NB4 (cell line): ENCODE results near the gene MEF2B.
"Not testable (repeated sequence)": the region's sequence is repeated elsewhere in the genome, so short reads cannot be mapped to it uniquely, and the experiment has no call there.

Source experiments
- DNase-seq: peaks from one replicate; pipeline ENCODE4 v3.0.0; 2010; ENCODE audit warnings: low read depth
- H3K4me3 ChIP-seq: one replicate; pipeline ENCODE4 v1.5.1; 2011; ENCODE audit warnings: mild to moderate bottlenecking, low read depth, low read length, moderate library complexity
- MYC ChIP-seq: IDR thresholded peaks from 2 replicates; pipeline ENCODE4 v1.6.1; 2011; ENCODE audit warnings: low read depth, low read length
- POLR2A ChIP-seq: IDR thresholded peaks from 2 replicates; pipeline ENCODE4 v1.6.1; 2011; ENCODE audit warnings: mild to moderate bottlenecking; ENCODE audit not compliant: insufficient read length; ENCODE audit errors: extremely low read depth
- TF ChIP-seq, protein P1 (sequence below): IDR thresholded peaks from one replicate; pipeline ENCODE4 v1.5.1; 2012; ENCODE audit warnings: low read depth, low read length
- TF ChIP-seq, protein P2 (sequence below): IDR thresholded peaks from 2 replicates; pipeline ENCODE4 v1.6.1; 2011; ENCODE audit warnings: low read depth, low read length

Gene MEF2B

DNA sequence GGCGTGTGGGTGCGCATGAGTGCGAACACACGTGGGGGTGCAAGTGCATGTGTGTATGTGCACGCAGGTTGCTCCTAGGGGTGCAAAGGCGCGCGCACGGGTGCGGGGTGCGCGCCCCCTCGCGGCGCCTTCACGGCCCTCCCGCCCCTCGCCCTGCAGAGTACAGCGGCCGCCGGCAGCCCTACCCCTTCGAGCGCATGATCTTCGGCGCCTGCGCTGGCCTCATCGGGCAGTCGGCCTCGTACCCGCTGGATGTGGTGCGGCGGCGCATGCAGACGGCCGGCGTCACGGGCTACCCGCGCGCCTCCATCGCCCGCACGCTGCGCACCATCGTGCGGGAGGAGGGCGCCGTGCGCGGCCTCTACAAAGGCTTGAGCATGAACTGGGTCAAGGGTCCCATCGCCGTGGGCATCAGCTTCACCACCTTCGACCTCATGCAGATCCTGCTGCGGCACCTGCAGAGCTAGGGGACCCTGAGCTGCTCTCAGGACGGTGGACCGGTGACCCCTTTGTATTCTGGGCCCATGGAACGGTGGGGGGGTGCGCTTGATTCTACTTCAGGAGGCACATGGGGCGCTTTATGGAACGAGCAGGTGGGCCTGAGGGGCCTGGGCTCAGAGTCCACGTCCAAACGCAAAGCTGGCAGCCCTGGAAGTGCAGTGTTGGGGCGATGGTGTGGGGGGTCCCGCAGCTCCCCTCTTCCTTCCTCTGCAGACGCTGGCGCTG is 59.5 kb downstream of the MEF2B start:
- TF ChIP-seq POLR2A (no peak), MYC (no peak)
- TF ChIP-seq, protein P1, sequence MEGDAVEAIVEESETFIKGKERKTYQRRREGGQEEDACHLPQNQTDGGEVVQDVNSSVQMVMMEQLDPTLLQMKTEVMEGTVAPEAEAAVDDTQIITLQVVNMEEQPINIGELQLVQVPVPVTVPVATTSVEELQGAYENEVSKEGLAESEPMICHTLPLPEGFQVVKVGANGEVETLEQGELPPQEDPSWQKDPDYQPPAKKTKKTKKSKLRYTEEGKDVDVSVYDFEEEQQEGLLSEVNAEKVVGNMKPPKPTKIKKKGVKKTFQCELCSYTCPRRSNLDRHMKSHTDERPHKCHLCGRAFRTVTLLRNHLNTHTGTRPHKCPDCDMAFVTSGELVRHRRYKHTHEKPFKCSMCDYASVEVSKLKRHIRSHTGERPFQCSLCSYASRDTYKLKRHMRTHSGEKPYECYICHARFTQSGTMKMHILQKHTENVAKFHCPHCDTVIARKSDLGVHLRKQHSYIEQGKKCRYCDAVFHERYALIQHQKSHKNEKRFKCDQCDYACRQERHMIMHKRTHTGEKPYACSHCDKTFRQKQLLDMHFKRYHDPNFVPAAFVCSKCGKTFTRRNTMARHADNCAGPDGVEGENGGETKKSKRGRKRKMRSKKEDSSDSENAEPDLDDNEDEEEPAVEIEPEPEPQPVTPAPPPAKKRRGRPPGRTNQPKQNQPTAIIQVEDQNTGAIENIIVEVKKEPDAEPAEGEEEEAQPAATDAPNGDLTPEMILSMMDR: no peak
- DNase-seq: no peak
- no peak overlapping the region for H3K4me3 ChIP-seq

DNA sequence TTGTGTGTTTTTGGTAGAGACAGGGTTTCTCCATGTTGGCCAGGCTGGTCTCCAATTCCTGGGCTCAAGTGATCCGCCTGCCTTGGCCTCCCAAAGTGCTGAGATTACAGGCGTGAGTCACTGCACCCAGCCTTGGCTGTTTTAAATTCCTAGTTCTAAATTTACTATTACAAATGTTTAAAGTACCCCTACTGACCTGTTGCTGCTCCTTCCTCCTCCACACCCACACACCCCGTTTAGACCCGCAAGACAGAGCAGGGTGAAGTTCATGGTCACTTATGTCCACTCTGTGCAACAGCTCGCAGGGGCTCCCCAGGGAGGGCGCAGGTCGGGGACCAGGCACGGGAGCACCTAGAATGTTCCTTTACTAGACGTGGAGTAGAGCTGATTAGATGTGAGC is 60.5 kb downstream of the MEF2B start:
- TF ChIP-seq, protein P2, sequence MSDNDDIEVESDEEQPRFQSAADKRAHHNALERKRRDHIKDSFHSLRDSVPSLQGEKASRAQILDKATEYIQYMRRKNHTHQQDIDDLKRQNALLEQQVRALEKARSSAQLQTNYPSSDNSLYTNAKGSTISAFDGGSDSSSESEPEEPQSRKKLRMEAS: no peak
- TF ChIP-seq, protein P1: no peak
- TF ChIP-seq POLR2A (no peak), MYC (no peak)
- H3K4me3 ChIP-seq: no peak overlapping the region
- DNase-seq: no peak

DNA sequence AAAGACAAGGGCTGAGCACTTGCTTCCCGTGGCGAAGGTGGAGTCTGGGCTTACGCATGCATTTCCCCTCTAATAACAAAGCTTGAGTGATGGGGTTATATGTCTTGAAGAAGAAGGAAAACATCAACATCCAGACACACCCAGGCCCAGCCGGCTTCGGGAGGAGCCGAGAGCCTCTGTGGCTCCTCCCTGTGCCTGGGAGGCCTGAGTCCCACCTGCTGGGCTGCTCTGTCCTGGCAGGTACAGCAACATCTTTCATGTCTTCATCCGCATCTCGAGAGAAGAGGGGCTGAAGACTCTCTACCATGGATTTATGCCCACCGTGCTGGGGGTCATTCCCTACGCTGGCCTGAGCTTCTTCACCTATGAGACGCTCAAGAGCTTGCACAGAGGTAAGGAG is 62.4 kb downstream of the MEF2B start:
- H3K4me3 ChIP-seq: no peak overlapping the region
- no peak for DNase-seq
- TF ChIP-seq, protein P2: no peak
- TF ChIP-seq MYC: no peak
- no peak for TF ChIP-seq POLR2A
- TF ChIP-seq, protein P1: no peak

DNA sequence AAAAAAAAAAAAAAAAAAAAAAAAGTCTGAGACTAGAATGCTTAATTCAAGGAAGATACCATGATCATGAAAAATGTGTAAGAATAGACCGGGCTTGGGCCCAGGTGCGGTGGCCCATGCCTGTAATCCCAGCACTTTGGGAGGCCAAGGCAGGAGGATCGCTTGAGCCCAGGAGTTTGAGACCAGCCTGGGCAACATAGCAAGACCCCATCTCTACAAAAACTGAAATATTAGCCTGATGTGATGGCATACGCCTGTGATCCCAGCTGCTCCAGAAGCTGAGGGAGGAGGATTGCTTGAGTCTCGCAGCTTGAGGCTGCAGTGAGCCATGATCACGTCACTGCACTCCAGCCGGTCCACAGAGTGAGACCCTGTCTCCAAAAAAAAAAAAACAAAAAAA is 63.1 kb downstream of the MEF2B start:
- not testable (repeated sequence) for H3K4me3 ChIP-seq, DNase-seq

DNA sequence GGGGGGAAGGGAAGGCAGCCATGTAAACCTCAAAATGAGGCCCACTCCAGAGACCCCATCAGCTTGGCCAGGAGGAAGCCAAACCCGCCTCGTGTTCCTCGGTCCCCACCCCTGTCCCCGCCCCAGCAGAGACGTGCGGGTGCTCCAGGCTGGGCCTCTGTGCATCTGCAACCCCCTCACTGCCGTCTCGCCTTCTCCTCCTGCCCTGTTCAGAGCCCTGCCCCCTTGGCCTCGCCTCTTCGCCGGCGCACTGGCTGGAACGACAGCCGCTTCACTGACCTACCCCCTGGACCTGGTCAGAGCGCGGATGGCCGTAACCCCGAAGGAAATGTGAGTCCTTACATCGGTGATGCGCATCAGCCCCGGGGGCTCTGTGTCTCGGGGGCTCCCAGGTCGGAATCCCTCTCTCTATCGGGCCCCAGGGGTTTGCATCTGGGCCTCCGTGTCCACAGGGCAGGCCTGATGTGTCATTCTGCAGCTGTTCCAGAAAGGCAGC is 64.0 kb downstream of the MEF2B start:
- TF ChIP-seq, protein P2: no peak
- H3K4me3 ChIP-seq: no peak overlapping the region
- no peak for DNase-seq

DNA sequence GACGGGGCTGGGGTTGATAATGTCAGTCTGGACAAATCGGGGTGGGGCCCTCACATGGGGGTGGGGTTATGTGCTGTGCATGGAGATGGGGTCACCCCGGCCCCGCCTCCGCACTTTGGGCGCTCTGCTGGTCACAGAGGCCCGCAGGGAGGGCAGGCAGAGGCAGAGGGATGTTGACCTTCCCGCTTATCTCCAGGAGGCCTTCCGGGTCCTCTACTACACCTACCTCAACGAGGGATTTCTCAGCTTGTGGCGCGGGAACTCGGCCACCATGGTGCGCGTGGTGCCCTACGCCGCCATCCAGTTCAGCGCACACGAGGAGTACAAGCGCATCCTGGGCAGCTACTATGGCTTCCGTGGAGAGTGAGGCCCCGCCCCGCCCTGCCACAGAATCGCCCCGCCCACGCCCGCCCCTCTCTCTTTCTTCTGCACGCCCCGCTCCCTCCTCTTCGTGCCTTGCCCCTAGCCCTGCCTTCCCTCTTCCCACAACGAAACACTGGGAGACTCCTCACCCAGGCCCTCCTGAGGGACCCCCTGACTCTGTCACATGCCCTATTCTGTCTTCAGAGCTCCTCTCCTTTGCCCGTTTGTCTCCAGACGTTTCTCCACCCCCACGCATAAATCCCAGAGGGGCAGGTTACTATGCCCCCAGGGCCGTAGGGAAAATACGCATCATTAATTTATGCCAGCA is 64.6 kb downstream of the MEF2B start:
- no peak for TF ChIP-seq MYC
- TF ChIP-seq, protein P2: no peak
- no peak for TF ChIP-seq POLR2A
- TF ChIP-seq, protein P1: no peak
- peak overlapping the region; percentile 29 for H3K4me3 ChIP-seq
- peak; percentile 71 for DNase-seq
